GM23338 (cell line): Measurements from ENCODE around the gene POPDC3. TPM values are rescaled to one million over a fixed set of nuclear protein-coding genes. Genes with fewer than 3 reads are reported as not detected.

Experiments
- ATAC-seq: fragments of 200-7000 bp; cut with Tn5 transposase; 3 replicates; pipeline ENCODE4 v1.9.1; 2020
- DNase-seq: peaks from one replicate; pipeline ENCODE4 v3.0.0-alpha.2; 2015; ENCODE audit warnings: low spot score
- H2AFZ ChIP-seq: fragments of 200-600 bp; sonication (generic); 2 replicates; pipeline ENCODE4 v1.8.0; 2016; ENCODE audit warnings: antibody characterized with exemption, mild to moderate bottlenecking, moderate library complexity
- H3F3A ChIP-seq: fragments of 200-600 bp; sonication (generic); replicated peaks from 2 replicates; pipeline ENCODE4 v1.8.0; 2017; ENCODE audit warnings: antibody characterized with exemption, mixed run types, low read depth
- H3K27ac ChIP-seq: fragments of 200-600 bp; sonication (generic); 2 replicates; pipeline ENCODE4 v1.6.1; 2016; ENCODE audit warnings: low read depth
- H3K27me3 ChIP-seq: fragments of 200-600 bp; sonication (generic); 2 replicates; pipeline ENCODE4 v1.8.0; 2016; ENCODE audit warnings: mild to moderate bottlenecking, mixed run types, moderate library complexity; ENCODE audit not compliant: insufficient read depth
- H3K36me3 ChIP-seq: fragments of 200-600 bp; sonication (generic); 2 replicates; pipeline ENCODE4 v1.8.0; 2016; ENCODE audit warnings: mild to moderate bottlenecking; ENCODE audit not compliant: insufficient read depth
- H3K4me1 ChIP-seq: fragments of 200-600 bp; sonication (generic); 2 replicates; pipeline ENCODE4 v1.8.0; 2016; ENCODE audit warnings: mild to moderate bottlenecking, moderate library complexity; ENCODE audit not compliant: insufficient read depth
- H3K4me2 ChIP-seq: fragments of 200-600 bp; sonication (generic); 2 replicates; pipeline ENCODE4 v1.7.1; 2017; ENCODE audit warnings: mixed run types
- H3K4me3 ChIP-seq: fragments of 200-600 bp; sonication (generic); 2 replicates; pipeline ENCODE4 v1.6.1; 2016; ENCODE audit warnings: mixed run types
- H3K79me2 ChIP-seq: fragments of 200-600 bp; sonication (generic); replicated peaks from 2 replicates; pipeline ENCODE4 v1.8.0; 2017; ENCODE audit warnings: mild to moderate bottlenecking; ENCODE audit not compliant: insufficient read depth
- H3K9me2 ChIP-seq: fragments of 200-600 bp; sonication (generic); 2 replicates; pipeline ENCODE4 v1.8.0; 2017; ENCODE audit not compliant: insufficient read depth
- H4K20me1 ChIP-seq: fragments of 200-600 bp; sonication (generic); replicated peaks from 2 replicates; pipeline ENCODE4 v1.8.0; 2017; ENCODE audit warnings: mild to moderate bottlenecking; ENCODE audit not compliant: insufficient read depth
- H3K27ac Mint-ChIP-seq: 2 replicates; pipeline ENCODE4 v1.8.0; 2020; ENCODE audit warnings: inconsistent platforms, mild to moderate bottlenecking, moderate library complexity, mixed read lengths
- H3K27me3 Mint-ChIP-seq: 3 replicates; pipeline ENCODE4 v1.8.0; 2022; ENCODE audit warnings: low read depth, mild to moderate bottlenecking, moderate library complexity, mixed read lengths, inconsistent platforms; ENCODE audit not compliant: insufficient read depth, poor library complexity
- H3K36me3 Mint-ChIP-seq: 3 replicates; pipeline ENCODE4 v1.8.0; 2021; ENCODE audit warnings: low read depth, mild to moderate bottlenecking, inconsistent platforms, moderate library complexity, mixed read lengths
- H3K4me1 Mint-ChIP-seq: 3 replicates; pipeline ENCODE4 v1.8.0; 2020; ENCODE audit warnings: mild to moderate bottlenecking, inconsistent platforms, mixed read lengths
- H3K4me3 Mint-ChIP-seq: 3 replicates; pipeline ENCODE4 v1.8.0; 2021; ENCODE audit warnings: moderate library complexity, mild to moderate bottlenecking, inconsistent platforms, mixed read lengths
- H3K9me3 Mint-ChIP-seq: 3 replicates; pipeline ENCODE4 v1.8.0; 2020; ENCODE audit warnings: moderate library complexity, mild to moderate bottlenecking, inconsistent platforms, mixed read lengths
- CREB1 ChIP-seq: fragments of 250-450 bp; sonication (Bioruptor Pico); IDR thresholded peaks from 2 replicates; pipeline ENCODE4 v1.5.0; 2020; ENCODE audit warnings: low read depth, mild to moderate bottlenecking, moderate library complexity
- CTCF ChIP-seq, 2 experiments: fragments of 200-600 bp in 1 of 2; sonication (generic) in 1 of 2; conservative IDR thresholded peaks; 2 replicates each; pipeline versions ENCODE4 v1.5.1 to v1.6.1; 2016 to 2017; ENCODE audit warnings: antibody characterized with exemption in 2 of 2, low read depth in 2 of 2, mild to moderate bottlenecking in 2 of 2, moderate library complexity in 1 of 2
- ETS1 ChIP-seq: IDR thresholded peaks from 2 replicates; pipeline ENCODE4 v1.6.1; 2016; ENCODE audit warnings: antibody characterized with exemption
- EZH2phosphoT487 ChIP-seq: fragments of 200-600 bp; sonication (generic); IDR thresholded peaks from one replicate; pipeline ENCODE4 v1.8.1; 2018; ENCODE audit warnings: antibody characterized with exemption; ENCODE audit not compliant: unreplicated experiment
- JUNB ChIP-seq: IDR thresholded peaks from one replicate; pipeline ENCODE4 v1.6.1; 2016; ENCODE audit warnings: antibody characterized with exemption; ENCODE audit not compliant: unreplicated experiment
- NANOG ChIP-seq: IDR thresholded peaks from 2 replicates; pipeline ENCODE4 v1.6.1; 2016; ENCODE audit warnings: antibody characterized with exemption, borderline replicate concordance
- POLR2AphosphoS5 ChIP-seq: IDR thresholded peaks from 2 replicates; pipeline ENCODE4 v1.6.1; 2016; ENCODE audit warnings: antibody characterized with exemption, low read depth
- STAT1 ChIP-seq: IDR thresholded peaks from one replicate; pipeline ENCODE4 v1.6.1; 2016; ENCODE audit warnings: antibody characterized with exemption; ENCODE audit not compliant: unreplicated experiment
- ZNF114 ChIP-seq: fragments of 250-450 bp; sonication (Bioruptor Pico); IDR thresholded peaks from 2 replicates; pipeline ENCODE4 v1.5.0; 2020; ENCODE audit warnings: mild to moderate bottlenecking, moderate library complexity
- ZNF331 ChIP-seq: fragments of 250-450 bp; sonication (Bioruptor Pico); IDR thresholded peaks from 2 replicates; pipeline ENCODE4 v1.5.0; 2020; ENCODE audit warnings: low read depth, mild to moderate bottlenecking, moderate library complexity
- polyA plus RNA-seq: library from polyadenylated mRNA; unstranded; fragments of >200 nt; fragmentation: Nextera tagmentation; extraction: Ambion mirVana; gene quantifications from 2 replicates; pipeline ENCODE4 v1.2.1, GENCODE V29; 2016
- total RNA-seq: library from RNA; depleted of rRNA; stranded (reverse); fragments of >200 nt; shearing (Covaris generic); gene quantifications from 2 replicates; pipeline ENCODE4 v1.2.3, GENCODE V29; 2014
- TF ChIP-seq, protein P1 (sequence below): fragments of 250-450 bp; sonication (Bioruptor Pico); IDR thresholded peaks from 2 replicates; pipeline ENCODE4 v1.5.0; 2020; ENCODE audit warnings: mild to moderate bottlenecking, moderate library complexity
- TF ChIP-seq, protein P2 (sequence below): IDR thresholded peaks from one replicate; pipeline ENCODE4 v1.6.1; 2018; ENCODE audit warnings: antibody characterized with exemption; ENCODE audit not compliant: unreplicated experiment

The POPDC3 gene
- total and polyA plus RNA-seq, 2 experiments from 2014 or later = 5.1 to 5.7 TPM

- Histone ChIP-seq H3K4me3 (no peak overlapping the region), H3K27me3 (no peaks in the 10 kb centered on the region), H3K4me1 (0 out of 2 replicates have a peak, but pooled peaks cover 3% of the 10 kb centered on the region), H4K20me1 (no peaks in the 10 kb centered on the region), H2AFZ (no peak overlapping the region), H3K36me3 (no peaks in the 10 kb centered on the region), H3K4me2 (no peak overlapping the region), H3F3A (no peaks in the 10 kb centered on the region), H3K27ac (no peak overlapping the region), H3K9me2 (no peaks in the 10 kb centered on the region), H3K79me2 (no peaks in the 10 kb centered on the region)
- Mint-ChIP-seq H3K27me3 (no peaks in the 10 kb centered on the region), H3K4me3 (no peak overlapping the region), H3K4me1 (0 out of 3 replicates have a peak, but pooled peaks cover 3% of the 10 kb centered on the region), H3K36me3 (no peaks in the 10 kb centered on the region), H3K9me3 (no peaks in the 10 kb centered on the region), H3K27ac (no peak overlapping the region)
- TF ChIP-seq ZNF331 (no peak), ZNF114 (CRISPR knock-in tag) (no peak), NANOG (no peak), EZH2phosphoT487 (no peak), JUNB (no peak), POLR2AphosphoS5 (no peak), CREB1 (CRISPR knock-in tag) (no peak), CTCF (conservative IDR thresholded peaks at IDR 0.05; ENCODE audit: low read depth in 2 of 2) (no peak), STAT1 (no peak), ETS1 (no peak)
- TF ChIP-seq, protein P1, sequence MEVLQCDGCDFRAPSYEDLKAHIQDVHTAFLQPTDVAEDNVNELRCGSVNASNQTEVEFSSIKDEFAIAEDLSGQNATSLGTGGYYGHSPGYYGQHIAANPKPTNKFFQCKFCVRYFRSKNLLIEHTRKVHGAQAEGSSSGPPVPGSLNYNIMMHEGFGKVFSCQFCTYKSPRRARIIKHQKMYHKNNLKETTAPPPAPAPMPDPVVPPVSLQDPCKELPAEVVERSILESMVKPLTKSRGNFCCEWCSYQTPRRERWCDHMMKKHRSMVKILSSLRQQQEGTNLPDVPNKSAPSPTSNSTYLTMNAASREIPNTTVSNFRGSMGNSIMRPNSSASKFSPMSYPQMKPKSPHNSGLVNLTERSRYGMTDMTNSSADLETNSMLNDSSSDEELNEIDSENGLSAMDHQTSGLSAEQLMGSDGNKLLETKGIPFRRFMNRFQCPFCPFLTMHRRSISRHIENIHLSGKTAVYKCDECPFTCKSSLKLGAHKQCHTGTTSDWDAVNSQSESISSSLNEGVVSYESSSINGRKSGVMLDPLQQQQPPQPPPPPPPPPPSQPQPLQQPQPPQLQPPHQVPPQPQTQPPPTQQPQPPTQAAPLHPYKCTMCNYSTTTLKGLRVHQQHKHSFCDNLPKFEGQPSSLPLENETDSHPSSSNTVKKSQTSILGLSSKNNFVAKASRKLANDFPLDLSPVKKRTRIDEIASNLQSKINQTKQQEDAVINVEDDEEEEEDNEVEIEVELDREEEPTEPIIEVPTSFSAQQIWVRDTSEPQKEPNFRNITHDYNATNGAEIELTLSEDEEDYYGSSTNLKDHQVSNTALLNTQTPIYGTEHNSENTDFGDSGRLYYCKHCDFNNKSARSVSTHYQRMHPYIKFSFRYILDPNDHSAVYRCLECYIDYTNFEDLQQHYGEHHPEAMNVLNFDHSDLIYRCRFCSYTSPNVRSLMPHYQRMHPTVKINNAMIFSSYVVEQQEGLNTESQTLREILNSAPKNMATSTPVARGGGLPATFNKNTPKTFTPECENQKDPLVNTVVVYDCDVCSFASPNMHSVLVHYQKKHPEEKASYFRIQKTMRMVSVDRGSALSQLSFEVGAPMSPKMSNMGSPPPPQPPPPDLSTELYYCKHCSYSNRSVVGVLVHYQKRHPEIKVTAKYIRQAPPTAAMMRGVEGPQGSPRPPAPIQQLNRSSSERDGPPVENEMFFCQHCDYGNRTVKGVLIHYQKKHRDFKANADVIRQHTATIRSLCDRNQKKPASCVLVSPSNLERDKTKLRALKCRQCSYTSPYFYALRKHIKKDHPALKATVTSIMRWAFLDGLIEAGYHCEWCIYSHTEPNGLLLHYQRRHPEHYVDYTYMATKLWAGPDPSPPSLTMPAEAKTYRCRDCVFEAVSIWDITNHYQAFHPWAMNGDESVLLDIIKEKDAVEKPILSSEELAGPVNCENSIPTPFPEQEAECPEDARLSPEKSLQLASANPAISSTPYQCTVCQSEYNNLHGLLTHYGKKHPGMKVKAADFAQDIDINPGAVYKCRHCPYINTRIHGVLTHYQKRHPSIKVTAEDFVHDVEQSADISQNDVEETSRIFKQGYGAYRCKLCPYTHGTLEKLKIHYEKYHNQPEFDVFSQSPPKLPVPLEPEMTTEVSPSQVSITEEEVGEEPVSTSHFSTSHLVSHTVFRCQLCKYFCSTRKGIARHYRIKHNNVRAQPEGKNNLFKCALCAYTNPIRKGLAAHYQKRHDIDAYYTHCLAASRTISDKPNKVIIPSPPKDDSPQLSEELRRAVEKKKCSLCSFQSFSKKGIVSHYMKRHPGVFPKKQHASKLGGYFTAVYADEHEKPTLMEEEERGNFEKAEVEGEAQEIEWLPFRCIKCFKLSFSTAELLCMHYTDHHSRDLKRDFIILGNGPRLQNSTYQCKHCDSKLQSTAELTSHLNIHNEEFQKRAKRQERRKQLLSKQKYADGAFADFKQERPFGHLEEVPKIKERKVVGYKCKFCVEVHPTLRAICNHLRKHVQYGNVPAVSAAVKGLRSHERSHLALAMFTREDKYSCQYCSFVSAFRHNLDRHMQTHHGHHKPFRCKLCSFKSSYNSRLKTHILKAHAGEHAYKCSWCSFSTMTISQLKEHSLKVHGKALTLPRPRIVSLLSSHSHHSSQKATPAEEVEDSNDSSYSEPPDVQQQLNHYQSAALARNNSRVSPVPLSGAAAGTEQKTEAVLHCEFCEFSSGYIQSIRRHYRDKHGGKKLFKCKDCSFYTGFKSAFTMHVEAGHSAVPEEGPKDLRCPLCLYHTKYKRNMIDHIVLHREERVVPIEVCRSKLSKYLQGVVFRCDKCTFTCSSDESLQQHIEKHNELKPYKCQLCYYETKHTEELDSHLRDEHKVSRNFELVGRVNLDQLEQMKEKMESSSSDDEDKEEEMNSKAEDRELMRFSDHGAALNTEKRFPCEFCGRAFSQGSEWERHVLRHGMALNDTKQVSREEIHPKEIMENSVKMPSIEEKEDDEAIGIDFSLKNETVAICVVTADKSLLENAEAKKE (CRISPR knock-in tag) = no peak
- TF ChIP-seq, protein P2, sequence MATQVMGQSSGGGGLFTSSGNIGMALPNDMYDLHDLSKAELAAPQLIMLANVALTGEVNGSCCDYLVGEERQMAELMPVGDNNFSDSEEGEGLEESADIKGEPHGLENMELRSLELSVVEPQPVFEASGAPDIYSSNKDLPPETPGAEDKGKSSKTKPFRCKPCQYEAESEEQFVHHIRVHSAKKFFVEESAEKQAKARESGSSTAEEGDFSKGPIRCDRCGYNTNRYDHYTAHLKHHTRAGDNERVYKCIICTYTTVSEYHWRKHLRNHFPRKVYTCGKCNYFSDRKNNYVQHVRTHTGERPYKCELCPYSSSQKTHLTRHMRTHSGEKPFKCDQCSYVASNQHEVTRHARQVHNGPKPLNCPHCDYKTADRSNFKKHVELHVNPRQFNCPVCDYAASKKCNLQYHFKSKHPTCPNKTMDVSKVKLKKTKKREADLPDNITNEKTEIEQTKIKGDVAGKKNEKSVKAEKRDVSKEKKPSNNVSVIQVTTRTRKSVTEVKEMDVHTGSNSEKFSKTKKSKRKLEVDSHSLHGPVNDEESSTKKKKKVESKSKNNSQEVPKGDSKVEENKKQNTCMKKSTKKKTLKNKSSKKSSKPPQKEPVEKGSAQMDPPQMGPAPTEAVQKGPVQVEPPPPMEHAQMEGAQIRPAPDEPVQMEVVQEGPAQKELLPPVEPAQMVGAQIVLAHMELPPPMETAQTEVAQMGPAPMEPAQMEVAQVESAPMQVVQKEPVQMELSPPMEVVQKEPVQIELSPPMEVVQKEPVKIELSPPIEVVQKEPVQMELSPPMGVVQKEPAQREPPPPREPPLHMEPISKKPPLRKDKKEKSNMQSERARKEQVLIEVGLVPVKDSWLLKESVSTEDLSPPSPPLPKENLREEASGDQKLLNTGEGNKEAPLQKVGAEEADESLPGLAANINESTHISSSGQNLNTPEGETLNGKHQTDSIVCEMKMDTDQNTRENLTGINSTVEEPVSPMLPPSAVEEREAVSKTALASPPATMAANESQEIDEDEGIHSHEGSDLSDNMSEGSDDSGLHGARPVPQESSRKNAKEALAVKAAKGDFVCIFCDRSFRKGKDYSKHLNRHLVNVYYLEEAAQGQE = no peak
- no peak for DNase-seq
- no peak for ATAC-seq
Observed at GRCh38 chr6:105213272-105213671, 33.5 kb upstream of the POPDC3 start.
